GOT3 (cell line): ENCODE measurements around the gene SARDH.

Source experiments
- DNase-seq: peaks from one replicate; lab custom pipeline; 2025; ENCODE audit warnings: mixed read lengths; lab: John Stamatoyannopoulos, UW

Gene SARDH

DNA sequence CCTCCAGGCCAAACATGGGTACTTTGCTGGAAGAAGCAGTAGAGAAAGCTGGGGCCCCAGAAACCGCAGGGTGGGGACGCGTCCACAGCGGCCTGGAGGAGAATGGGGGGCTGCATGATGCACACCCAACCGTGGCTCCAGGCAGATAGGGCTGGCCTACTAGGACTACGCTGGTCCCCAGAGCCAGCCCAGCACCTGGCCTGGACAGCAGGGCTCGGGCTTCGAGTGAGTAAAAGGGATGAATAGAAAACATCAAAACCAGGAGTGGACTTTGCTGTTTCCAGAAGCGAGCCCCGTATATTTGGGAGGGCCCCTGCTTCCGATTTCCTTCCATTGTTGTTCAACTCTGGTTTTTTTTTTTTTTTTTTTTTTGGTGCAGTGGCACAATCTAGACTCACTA lies 71.3 kb downstream of the SARDH start:
- DNase-seq: no peak

DNA sequence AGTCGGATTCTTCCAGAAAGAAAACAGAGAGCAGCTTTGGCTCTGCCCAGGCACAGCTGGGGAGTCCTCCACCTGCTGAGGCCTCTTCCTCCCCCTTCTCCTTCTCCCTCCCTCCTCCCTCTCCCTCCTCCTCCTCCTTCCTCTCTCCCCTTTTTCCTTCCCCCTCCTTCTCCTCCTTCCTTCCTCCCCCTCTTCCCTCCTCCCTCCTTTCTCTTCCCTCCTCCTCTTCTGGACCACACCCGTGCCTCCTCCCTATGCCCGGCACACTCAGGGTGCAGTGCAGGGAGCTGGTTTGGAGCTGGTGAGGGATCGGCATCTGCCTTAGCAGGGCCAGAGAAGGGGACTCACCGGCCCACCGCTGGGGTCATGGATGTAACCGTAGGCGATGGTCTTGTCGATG lies 71.8 kb downstream of the SARDH start:
- no peak for DNase-seq

DNA sequence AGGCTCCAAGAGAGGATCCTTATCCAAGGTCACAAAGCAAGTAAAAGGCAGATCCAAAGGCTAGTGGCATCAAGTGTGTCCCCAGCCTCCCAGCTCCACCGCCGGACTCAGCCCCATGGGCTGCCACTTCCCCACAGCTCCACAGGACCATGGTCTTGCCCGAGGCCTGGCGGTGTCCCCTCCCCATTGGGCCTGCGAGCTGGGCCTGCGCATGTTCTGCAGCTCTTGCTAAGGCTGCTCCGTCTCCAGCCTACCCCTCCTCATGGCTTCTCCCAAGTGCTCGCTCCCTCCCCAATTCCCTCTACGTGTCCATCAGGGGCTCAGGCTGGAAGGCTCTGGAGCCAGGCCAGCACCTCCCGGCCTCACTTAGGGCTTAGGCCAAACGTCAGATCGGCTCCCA lies 72.6 kb downstream of the SARDH start:
- DNase-seq: no peak

DNA sequence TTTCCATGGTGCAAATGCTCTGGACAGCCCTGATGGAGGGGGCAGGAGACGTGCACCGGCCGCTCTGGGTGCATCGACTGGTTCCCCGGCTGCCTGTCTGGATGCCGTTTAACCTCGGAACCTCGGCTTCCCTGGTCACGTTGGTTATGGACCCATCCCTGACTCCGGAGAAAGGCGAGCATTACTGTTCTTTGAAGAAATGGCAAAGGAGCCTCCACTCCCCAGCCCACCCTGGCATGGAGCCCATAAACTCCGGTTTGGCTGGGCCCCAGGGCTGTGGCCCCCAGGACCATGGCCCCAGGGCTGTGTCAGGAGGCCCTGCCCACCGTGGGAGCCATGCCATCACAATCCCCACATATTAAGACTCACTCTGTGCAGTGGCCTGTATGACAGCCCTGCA lies 73.1 kb downstream of the SARDH start:
- no peak for DNase-seq

DNA sequence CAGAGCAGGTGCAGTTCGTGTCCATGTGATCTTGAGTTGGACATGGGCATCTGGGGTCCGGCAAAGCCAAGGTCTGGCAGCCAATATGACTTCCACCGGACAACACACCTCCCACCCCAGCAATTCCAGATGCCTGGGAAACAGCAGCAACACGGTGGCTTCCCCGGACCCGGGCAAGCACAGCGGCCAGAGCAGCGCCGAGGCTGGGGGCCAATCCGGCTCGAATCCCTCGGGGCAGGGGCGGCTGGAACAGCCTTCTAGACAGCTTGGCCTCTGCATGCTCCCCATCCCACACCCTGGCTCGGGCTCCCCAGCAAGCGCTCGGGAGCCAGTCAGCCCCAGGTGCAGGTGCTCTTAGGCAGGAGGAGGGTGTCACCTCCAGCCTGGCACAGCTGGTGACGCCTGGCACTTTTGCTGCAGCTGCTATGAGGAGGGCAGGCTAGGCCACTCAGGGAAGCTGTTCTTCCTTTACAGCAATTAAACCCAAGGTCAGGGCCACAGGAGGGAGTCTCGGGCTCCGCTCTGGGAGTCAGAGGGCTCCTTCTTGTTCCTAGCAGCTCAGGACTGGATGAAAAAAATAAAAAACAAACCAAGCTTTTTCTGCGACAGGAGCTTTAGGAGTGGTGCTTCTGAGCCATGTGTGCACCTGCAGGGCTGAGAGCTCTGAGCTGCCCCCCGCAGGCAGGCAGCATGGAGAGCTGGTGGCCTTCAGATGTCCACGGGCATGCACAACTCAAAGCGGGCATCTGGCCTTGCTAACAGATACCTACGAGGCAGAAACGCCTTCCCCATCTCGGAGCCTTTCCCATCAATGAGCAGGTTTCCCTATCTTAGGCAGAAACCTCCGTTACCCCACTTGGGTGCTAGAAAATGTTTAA lies 73.7 kb downstream of the SARDH start:
- DNase-seq: no peak

DNA sequence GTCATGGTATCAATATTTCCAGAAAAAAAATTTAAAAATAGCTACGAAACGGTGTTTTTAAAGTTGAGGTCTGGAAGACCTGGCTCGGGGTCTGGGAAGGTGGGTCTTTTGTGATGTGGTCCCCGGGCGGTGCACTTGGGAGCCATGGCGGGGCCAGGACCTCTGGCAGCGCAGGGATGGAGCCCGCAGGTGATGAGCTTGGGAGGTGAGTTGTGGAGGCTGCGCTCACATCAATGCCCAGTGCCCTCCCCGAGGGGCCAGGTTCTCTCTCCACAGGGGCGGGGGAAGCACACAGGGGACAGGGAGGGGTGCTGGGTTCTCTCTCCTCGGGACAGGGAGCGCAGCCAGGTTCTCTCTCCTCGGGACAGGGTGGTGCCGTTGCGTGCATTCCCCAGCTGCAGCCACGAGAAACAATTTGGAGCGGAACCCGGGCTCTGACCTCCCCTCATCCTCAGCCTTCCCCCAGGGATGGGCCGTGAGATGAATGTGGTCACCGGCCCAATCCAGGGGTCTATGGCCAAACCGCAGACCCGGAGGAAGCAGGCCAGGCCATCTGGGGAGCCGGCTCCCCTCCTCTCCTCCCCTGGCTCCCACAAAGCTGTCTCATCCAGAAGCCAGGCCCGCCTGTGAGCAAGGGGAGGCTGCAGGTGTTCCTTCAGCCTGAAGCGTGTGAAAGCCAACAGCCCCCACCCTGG lies 76.2 kb downstream of the SARDH start:
- no peak for DNase-seq

DNA sequence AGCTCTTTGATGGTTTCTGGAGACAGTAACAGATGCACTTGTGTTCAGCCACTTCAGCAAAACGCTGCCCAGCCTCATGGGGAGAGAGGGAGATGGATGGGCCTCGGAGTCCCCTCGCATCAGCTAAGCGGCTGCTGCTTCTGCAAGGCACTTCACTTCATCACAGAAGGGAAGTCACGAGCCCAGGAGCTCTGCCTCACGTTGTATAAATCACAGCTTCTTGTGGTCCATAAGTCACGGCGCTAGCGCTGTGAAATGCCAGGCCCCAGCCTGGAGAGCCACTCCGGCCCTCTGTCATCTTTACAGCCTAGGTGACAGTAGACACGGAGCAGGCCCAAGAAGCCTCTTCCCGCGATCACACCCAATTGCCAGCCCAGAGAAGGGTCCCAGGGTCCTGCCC lies 78.6 kb downstream of the SARDH start:
- no peak for DNase-seq

DNA sequence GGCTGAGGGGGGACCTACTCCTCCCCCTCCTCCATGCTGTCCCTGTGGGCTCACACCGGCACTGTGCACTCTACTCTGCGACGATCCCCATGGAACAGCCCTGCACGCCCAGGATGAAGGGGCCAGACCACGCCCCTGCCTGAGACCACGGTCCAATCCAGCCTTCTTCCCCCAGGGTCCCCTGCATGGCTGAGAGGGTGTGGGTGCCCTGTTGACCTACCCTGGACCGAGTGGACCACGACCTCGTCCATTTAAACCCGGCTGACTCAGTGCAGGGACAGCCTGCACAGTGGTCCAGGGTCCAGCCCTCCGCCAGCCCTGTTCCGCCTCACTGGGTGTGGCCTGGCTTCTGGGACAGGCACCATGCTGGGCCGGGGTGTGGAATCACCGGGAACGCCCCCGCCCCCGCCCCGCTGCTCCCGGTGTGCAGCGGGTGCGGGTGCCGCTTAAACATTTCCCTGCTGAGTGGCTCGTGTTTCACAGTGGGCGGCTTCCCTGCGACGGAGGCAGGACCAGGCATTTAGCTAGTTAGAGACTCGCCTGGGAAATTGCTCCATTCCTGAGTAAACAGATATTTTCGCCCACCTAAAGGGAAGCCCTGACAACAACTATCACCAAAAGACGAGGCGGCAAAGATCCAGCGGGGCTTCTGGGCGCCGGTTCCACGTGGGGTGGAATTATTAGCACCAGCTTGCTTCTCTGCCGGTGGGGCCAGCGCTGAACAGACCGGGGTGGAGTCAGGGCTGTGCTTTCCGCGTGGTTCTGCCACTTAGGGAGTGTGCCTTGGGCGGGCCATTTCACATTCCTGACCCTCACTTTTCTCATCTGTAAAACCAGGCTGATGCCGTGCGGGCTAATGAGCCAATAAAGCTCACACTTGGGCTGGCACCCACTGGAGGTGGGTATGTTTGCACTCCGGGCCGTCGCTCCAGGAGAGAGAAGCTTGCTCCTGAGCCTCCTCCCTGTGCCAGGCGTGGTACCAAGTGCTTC lies 79.4 kb downstream of the SARDH start:
- DNase-seq: no peak

DNA sequence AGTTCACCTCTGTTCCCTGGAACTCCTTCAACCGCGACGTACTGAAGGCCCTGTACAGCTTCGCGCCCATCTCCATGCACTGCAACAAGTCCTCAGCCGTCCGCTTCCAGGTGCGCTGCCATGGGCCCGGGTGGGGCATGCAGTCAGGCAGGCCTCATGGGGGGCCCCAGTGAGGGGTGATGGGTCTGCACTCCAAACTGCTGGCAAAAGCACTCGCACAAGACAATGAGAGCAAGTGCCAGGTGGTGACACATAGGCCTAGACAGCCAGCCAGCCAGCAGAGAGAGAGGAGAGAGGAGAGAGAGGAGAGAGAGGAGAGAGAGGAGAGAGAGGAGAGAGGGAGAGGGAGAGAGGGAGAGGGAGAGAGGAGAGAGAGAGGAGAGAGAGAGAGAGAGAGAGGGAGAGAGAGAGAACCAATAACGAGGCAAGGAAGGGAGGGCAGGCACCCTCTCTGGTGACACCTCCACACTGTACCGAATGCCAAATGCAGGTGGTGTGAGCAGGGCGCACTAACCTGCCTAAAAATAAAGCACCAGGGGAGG lies 81.0 kb downstream of the SARDH start:
- DNase-seq: no peak

DNA sequence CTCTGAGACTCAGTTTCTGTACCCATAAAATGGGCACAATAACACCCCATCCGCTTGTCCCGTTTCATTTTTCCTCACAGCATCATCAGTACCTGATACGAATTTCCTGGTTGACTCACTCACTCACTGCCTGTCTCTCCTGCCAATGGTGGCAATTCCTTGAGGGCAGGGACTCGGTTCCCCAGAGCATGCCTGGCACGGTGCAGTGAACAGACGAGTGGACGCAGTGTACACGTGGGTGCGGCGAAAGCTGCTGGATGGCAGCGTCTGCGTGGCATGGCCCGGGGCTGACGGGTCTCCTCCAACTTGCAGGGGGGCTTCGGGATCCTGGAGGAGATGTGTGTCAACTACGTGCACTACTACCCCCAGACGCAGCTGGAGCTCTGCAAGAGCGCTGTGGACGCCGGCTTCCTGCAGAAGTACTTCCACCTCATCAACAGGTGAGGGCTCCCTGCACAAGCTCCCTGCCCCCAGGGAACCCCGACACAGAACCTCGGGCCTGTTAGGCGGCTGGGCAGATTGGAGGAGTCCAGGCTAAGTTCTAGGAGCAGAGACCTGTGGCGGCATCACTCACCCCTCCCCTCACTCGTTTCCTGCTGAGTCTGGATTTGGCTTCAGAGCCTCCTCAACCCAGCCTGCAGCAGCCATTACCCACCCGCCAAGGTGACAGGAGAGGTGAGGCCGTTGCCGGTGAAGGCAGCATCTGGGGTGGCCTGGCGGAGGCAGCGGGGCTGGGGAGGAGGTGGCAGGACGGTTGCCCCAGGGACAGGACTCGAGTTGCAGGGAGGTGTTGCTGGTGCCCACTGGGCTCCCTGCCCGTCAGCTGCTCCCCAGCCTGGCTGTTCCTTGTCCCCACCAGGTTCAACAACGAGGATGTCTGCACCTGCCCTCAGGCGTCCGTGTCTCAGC lies 81.7 kb downstream of the SARDH start:
- DNase-seq: no peak

DNA sequence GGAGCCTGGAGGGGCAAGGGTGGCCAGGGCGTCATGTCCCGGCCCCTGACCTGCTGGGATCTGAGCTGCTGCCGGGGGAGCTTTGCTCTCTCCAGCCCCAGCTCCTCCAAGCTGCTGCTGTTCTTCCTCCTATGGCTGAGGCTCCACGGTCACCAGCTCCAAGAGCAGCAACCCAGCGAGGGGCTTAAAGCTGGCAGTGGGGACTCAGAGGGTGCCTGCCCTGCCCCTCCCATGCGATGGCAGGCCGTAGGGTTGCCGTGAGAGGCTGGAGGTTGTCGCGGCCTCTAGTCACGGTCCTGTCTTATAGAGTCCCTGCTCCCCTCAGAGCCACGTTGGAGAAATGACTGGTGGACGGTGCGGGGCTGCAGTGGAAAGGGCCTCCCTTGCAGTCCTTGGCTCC lies 82.5 kb downstream of the SARDH start:
- no peak for DNase-seq

DNA sequence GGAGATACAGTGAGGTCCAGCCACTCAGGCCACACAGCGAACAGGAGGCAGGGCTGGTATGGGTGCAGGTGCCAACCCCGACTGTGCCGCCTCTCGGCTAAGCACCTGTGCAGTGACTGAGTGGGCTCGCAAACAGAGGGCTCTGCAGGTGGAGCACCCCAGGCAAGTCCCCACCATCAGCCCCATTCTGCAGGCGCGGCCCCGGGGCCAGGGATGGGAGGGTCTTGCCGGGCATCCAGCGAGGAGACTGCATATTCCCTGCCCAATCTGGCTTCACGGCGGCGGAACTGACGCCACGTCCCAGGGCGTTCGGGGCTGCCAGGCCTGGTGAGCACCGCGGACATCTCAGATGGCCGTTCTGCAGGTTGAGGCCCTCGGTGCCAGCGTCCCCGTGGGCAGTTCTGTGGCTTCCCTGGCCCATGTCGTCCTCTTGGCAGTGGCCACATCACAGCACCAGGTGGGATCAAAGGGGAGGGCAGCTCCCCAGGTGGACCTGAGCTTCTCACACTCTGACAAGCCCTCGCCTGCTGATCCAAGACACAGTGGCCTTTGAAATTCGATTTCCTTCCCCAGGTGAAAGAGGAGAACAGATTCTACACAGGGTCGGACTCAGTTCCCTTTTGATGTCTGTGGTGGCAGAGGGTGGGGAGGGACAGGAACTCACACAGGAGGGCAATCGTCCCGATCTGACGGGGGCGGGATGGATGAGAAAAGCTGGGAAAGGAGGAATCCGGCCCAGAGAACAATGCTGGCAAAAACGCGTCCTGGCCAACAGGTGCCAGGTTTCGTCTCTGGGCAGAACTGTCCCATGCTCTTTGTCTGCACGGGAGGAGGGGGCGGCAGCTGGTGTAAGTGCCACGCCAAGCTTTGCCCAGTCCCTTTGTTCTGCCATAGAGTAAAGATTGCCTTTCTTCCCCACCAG lies 83.2 kb downstream of the SARDH start:
- DNase-seq: no peak

DNA sequence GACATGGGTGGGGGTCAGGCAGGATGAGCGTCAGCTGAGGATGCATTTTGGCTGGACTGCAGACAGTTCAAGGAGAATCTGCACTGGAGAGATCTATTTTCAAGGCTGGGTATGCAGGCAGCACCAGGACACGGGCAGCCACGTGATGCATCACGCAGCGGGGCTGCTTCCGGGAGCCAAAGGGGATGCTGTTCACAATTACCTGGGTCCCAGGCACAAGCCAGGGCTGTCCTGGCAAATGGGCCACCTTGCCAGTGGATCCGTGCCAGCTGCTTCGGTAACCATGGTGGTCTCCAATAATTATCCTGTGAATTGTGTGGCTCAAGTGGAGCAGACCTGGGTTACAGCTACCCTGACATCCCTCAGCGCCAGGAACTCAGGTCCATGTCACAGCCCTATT lies 84.5 kb downstream of the SARDH start:
- no peak for DNase-seq

DNA sequence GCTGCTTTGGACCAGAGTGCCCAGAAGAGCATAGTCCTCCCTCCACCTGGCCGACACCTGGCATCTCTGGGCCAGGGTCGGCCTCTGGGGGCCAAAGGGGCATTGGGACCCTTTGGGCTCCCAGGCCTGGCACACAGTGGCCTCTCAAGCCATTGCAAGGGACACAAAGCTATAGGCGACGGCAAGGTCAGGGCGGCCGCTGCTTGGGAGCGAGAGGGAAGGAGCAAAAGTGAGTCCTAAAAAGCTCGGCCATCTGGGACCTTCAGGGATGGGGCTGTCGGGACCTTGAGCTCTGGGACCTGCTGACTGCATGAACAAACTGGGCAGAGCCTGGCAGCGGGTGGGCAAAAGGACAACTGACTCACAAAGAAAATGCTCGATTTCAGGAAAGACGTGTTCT lies 88.1 kb downstream of the SARDH start:
- DNase-seq: no peak

DNA sequence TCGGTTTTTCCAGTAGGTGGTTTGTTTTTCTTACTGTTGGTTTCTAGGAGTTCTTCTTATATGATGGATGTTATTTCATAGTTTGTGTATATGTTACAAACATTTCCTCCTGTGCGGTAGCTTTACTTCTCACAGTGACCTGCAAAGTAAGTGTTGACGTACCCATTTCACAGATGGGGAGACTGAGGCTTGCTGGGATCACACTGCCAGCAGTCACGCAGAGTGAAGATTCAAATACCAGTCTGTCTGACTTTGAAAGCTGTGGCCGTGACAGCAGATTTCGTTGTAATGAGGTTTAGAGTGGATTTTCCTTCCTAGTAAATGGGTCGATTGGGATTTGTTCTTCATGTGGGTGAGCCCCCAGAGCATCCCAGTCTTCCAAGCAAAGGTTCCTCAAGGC lies 89.0 kb downstream of the SARDH start:
- DNase-seq: no peak

DNA sequence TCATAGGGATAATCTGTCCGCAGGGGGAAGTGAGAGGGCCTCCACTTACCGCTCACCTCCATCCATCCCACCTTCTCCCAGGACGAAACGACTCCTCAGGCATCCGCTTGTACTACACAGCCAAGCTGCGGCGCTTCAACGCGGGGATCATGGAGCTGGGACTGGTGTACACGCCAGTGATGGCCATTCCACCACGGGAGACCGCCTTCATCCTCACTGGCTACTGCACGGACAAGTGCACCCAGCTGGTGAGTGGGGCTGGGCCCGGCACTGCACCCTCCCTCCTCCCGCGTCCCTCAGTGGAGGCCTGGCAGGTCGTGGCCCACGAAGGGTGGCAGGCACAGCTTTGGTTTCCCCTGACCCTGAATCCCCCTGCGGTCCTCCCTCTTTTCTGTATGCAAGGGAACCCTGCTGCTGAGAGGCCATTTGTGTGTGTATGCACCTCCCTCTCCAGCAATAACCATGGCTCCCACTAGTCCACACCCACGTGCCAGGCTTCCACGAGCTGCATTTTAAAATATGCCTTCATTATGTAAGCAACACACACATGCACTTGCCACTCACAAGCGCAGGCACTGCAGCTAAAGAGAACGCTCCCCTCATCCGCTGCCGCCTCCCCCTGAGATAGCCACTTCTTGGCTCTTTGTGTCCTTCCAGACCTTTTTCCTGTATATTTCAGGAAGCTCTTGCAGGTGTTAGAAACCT lies 90.2 kb downstream of the SARDH start:
- no peak for DNase-seq

DNA sequence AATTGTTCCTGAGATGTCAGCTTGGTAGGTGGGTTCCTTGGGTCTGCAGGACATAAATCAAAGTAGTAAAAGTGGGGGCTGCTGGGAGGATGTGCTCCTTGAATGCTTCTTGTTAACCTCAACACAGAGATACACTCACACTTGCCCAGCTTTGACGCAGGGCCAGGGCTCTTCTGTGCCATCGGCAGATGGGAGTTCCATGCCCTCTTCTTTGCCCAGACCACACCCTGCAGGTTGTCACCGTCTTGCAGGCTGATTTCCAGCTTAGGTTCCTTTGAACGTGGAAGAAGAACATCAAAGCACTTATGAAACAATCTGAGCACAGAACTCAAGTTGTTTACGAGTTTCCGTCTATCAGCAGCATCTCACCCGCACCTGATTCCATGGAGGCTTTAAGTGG lies 91.0 kb downstream of the SARDH start:
- no peak for DNase-seq

DNA sequence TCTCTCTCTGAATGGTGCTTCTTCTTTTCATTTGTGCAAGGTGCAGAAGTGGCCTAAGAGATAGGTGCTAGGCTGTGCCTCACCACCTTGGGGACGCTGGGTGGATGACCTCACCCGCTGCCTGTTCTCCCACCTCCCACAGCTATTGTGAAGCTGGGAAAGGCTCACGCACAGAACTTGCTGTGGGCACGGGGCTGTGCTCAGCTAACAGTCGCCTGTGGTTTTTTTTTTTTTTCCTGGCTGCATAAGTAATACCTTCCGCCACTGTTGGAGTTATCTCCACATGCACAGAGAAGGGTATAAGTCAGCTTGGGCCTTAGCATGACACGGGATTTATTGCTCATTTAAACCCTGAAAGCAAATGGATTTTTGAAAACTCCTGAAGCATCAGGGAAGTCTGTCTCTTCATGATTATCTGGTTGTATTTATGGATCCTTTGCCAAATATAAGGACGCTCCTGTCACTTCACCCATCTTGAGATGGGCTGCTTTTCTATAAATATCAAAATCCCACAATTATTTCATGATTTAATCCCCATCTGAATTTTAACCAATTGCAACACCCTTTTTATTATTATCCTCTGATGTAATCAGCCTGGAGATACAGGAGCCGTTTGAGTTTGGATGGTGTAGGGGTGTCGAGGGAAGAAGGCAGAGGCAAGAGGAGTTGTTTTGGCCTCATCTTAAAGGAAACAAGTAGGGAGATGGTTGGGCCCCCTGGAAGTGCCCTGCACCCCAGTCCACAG lies 93.0 kb downstream of the SARDH start:
- DNase-seq: no peak
